Activated naive CD4-positive, alpha-beta T cell treated with anti-CD3 and anti-CD28 coated beads, Interleukin-2, amount 50 U/mL, for 24 hours (primary cell): ENCODE results near the gene PPP2R5D.
A peak's percentile ranks its signal among the peaks of the same experiment; 100 is the strongest.

Experiments used
- H3K27ac Mint-ChIP-seq: one replicate; pipeline ENCODE4 v1.8.0; 2021; ENCODE audit warnings: mild to moderate bottlenecking, mixed read lengths
- H3K27me3 Mint-ChIP-seq: one replicate; pipeline ENCODE4 v1.8.0; 2021; ENCODE audit warnings: mixed read lengths
- H3K36me3 Mint-ChIP-seq: one replicate; pipeline ENCODE4 v1.8.0; 2021; ENCODE audit warnings: mixed read lengths
- H3K4me1 Mint-ChIP-seq: one replicate; pipeline ENCODE4 v1.8.0; 2021; ENCODE audit warnings: mixed read lengths
- H3K4me3 Mint-ChIP-seq: one replicate; pipeline ENCODE4 v1.8.0; 2021; ENCODE audit warnings: mild to moderate bottlenecking, mixed read lengths
- H3K9me3 Mint-ChIP-seq: one replicate; pipeline ENCODE4 v1.8.0; 2021; ENCODE audit warnings: mixed read lengths

Gene PPP2R5D

GRCh38 chr6:43006251-43006650 lies 21.9 kb downstream of the PPP2R5D start:
- Mint-ChIP-seq H3K27me3 (no peaks in the 10 kb centered on the region), H3K4me3 (no peak overlapping the region), H3K27ac (no peak overlapping the region), H3K9me3 (no peaks in the 10 kb centered on the region), H3K4me1 (peaks cover 10% of the 10 kb centered on the region), H3K36me3 (peaks cover 3% of the 10 kb centered on the region)

- Mint-ChIP-seq H3K36me3 (peaks cover 6% of the 10 kb centered on the region), H3K27me3 (no peaks in the 10 kb centered on the region), H3K4me1 (peaks cover 18% of the 10 kb centered on the region), H3K4me3 (no peak overlapping the region), H3K9me3 (no peaks in the 10 kb centered on the region), H3K27ac (no peak overlapping the region)
Observed at GRCh38 chr6:43007126-43007525, 22.8 kb downstream of the PPP2R5D start.

GRCh38 chr6:43009124-43009523 lies 24.8 kb downstream of the PPP2R5D start:
- H3K27ac Mint-ChIP-seq, result no peak overlapping the region
- no peaks in the 10 kb centered on the region for H3K9me3 Mint-ChIP-seq
- peaks cover 38% of the 10 kb centered on the region for H3K4me1 Mint-ChIP-seq
- no peak overlapping the region for H3K4me3 Mint-ChIP-seq
- no peaks in the 10 kb centered on the region for H3K27me3 Mint-ChIP-seq
- H3K36me3 Mint-ChIP-seq, result peaks cover 6% of the 10 kb centered on the region

- peaks cover 6% of the 10 kb centered on the region for H3K36me3 Mint-ChIP-seq
- no peaks in the 10 kb centered on the region for H3K9me3 Mint-ChIP-seq
- no peaks in the 10 kb centered on the region for H3K27me3 Mint-ChIP-seq
- H3K4me1 Mint-ChIP-seq, result peaks cover 52% of the 10 kb centered on the region
- H3K27ac Mint-ChIP-seq, result no peak overlapping the region
- H3K4me3 Mint-ChIP-seq, result no peak overlapping the region
Observed at GRCh38 chr6:43011207-43011606, 26.8 kb downstream of the PPP2R5D start.

- H3K4me3 Mint-ChIP-seq, result peak overlapping the region; percentile 94
- no peaks in the 10 kb centered on the region for H3K27me3 Mint-ChIP-seq
- peaks cover 5% of the 10 kb centered on the region for H3K36me3 Mint-ChIP-seq
- H3K27ac Mint-ChIP-seq, result peak overlapping the region; percentile 96
- peaks cover 63% of the 10 kb centered on the region for H3K4me1 Mint-ChIP-seq
- H3K9me3 Mint-ChIP-seq, result no peaks in the 10 kb centered on the region
Observed at GRCh38 chr6:43012364-43012763, 28.0 kb downstream of the PPP2R5D start.

GRCh38 chr6:43013097-43013842 lies 28.9 kb downstream of the PPP2R5D start:
- H3K36me3 Mint-ChIP-seq, result peaks cover 3% of the 10 kb centered on the region
- H3K27me3 Mint-ChIP-seq, result no peaks in the 10 kb centered on the region
- peaks cover 71% of the 10 kb centered on the region for H3K4me1 Mint-ChIP-seq
- no peaks in the 10 kb centered on the region for H3K9me3 Mint-ChIP-seq
- H3K4me3 Mint-ChIP-seq, result peak overlapping the region; percentile 94
- H3K27ac Mint-ChIP-seq, result peak overlapping the region; percentile 96

- peaks cover 76% of the 10 kb centered on the region for H3K4me1 Mint-ChIP-seq
Observed at GRCh38 chr6:43013843-43014433, 29.6 kb downstream of the PPP2R5D start, which contains the start of the genes KLHDC3 and MEA1. Gene KLHDC3, plus strand, starts transcription at chr6:43014249. Its CDS starts 2,944 bp downstream, at chr6:43017193. Gene MEA1, minus strand, starts transcription at chr6:43013946. Its CDS starts 133 bp downstream, at chr6:43013813.

GRCh38 chr6:43014434-43014909 lies 30.1 kb downstream of the PPP2R5D start:
- Mint-ChIP-seq H3K36me3 (peaks cover 4% of the 10 kb centered on the region), H3K27ac (peak overlapping the region; percentile 73), H3K4me3 (peak overlapping the region; percentile 94), H3K9me3 (no peaks in the 10 kb centered on the region), H3K4me1 (peaks cover 81% of the 10 kb centered on the region), H3K27me3 (no peaks in the 10 kb centered on the region)

More at GRCh38 chr6:43013843-43014433, 29.6 kb downstream of the PPP2R5D start, which contains the start of the genes KLHDC3 and MEA1:
- Mint-ChIP-seq H3K4me3 (peak within 1 kb of the TSS; percentile 94), H3K27me3 (no peaks in the 10 kb centered on the region), H3K9me3 (no peaks in the 10 kb centered on the region), H3K36me3 (peaks cover 3% of the 10 kb centered on the region), H3K27ac (peak within 1 kb of the TSS; percentile 96)

GRCh38 chr6:43016176-43016942 lies 32.0 kb downstream of the PPP2R5D start:
- peak overlapping the region; percentile 73 for H3K4me3 Mint-ChIP-seq
- peaks cover 91% of the 10 kb centered on the region for H3K4me1 Mint-ChIP-seq
- no peaks in the 10 kb centered on the region for H3K27me3 Mint-ChIP-seq
- H3K36me3 Mint-ChIP-seq, result peaks cover 4% of the 10 kb centered on the region
- no peaks in the 10 kb centered on the region for H3K9me3 Mint-ChIP-seq
- peak overlapping the region; percentile 47 for H3K27ac Mint-ChIP-seq

GRCh38 chr6:43016943-43017334 lies 32.6 kb downstream of the PPP2R5D start:
- Mint-ChIP-seq H3K9me3 (no peaks in the 10 kb centered on the region), H3K4me3 (no peak overlapping the region), H3K27me3 (no peaks in the 10 kb centered on the region), H3K4me1 (peaks cover 85% of the 10 kb centered on the region), H3K27ac (peak overlapping the region; percentile 35), H3K36me3 (peaks cover 1% of the 10 kb centered on the region)

- H3K4me1 Mint-ChIP-seq, result peaks cover 66% of the 10 kb centered on the region
- H3K9me3 Mint-ChIP-seq, result no peaks in the 10 kb centered on the region
- H3K36me3 Mint-ChIP-seq, result peaks cover 4% of the 10 kb centered on the region
- H3K27ac Mint-ChIP-seq, result peak overlapping the region; percentile 85
- H3K4me3 Mint-ChIP-seq, result peak overlapping the region; percentile 34
- H3K27me3 Mint-ChIP-seq, result no peaks in the 10 kb centered on the region
Observed at GRCh38 chr6:43019152-43019551, 34.8 kb downstream of the PPP2R5D start.

- H3K4me1 Mint-ChIP-seq, result peaks cover 64% of the 10 kb centered on the region
- no peaks in the 10 kb centered on the region for H3K9me3 Mint-ChIP-seq
- peak overlapping the region; percentile 26 for H3K4me3 Mint-ChIP-seq
- H3K27me3 Mint-ChIP-seq, result no peaks in the 10 kb centered on the region
- peak overlapping the region; percentile 84 for H3K27ac Mint-ChIP-seq
- H3K36me3 Mint-ChIP-seq, result peaks cover 7% of the 10 kb centered on the region
Observed at GRCh38 chr6:43020052-43020705, 35.8 kb downstream of the PPP2R5D start.

- peak overlapping the region; percentile 59 for H3K27ac Mint-ChIP-seq
Observed at GRCh38 chr6:43020847-43021246, 36.5 kb downstream of the PPP2R5D start.

GRCh38 chr6:43021270-43022047 lies 37.1 kb downstream of the PPP2R5D start, which contains the start of gene RRP36:
Gene RRP36, plus strand, starts transcription at chr6:43021623. Its CDS starts 32 bp downstream, at chr6:43021655.
- Mint-ChIP-seq H3K27ac (peak within 1 kb of the TSS; percentile 94), H3K36me3 (peaks cover 9% of the 10 kb centered on the region), H3K9me3 (no peaks in the 10 kb centered on the region)

More at GRCh38 chr6:43020847-43021246, 36.5 kb downstream of the PPP2R5D start:
- H3K4me1 Mint-ChIP-seq, result peaks cover 60% of the 10 kb centered on the region
- H3K4me3 Mint-ChIP-seq, result peak overlapping the region; percentile 97
- peaks cover 7% of the 10 kb centered on the region for H3K36me3 Mint-ChIP-seq
- no peaks in the 10 kb centered on the region for H3K9me3 Mint-ChIP-seq
- H3K27me3 Mint-ChIP-seq, result no peaks in the 10 kb centered on the region

More at GRCh38 chr6:43021270-43022047, 37.1 kb downstream of the PPP2R5D start, which contains the start of gene RRP36:
- Mint-ChIP-seq H3K4me3 (peak within 1 kb of the TSS; percentile 97), H3K4me1 (peaks cover 54% of the 10 kb centered on the region), H3K27me3 (no peaks in the 10 kb centered on the region)
